HepG2 (cell line): Measurements from ENCODE around the gene TK2. TPM values are rescaled to one million over a fixed set of nuclear protein-coding genes. Genes with fewer than 3 reads are reported as not detected.

Source experiments
- ATAC-seq: fragments of 200-7000 bp; cut with Tn5 transposase; 3 replicates; pipeline ENCODE4 v1.9.1; 2020; ENCODE audit warnings: mild to moderate bottlenecking, moderate library complexity
- BruUV-seq: library from RNA; stranded (reverse); fragments of 400-500 nt; replicated peaks from 2 replicates; lab custom pipeline; 2021; lab: Mats Ljungman, UMichigan
- CTCF ChIA-PET: fragments of 300-600 bp; formaldehyde crosslinking; extraction: SDS; loops from one replicate; lab custom pipeline; 2021; ENCODE audit warnings: low total read pairs, inconsistent platforms, low intra/inter-chr PET ratio; lab: Yijun Ruan, JAX
- POLR2A ChIA-PET: fragments of 350-600 bp; sonication (Branson Sonifier 250); formaldehyde crosslinking; loops from one replicate; lab custom pipeline; 2020; ENCODE audit warnings: antibody characterized with exemption, inconsistent platforms; lab: Yijun Ruan, JAX
- DNase-seq: peaks from one replicate; pipeline ENCODE4 v3.0.0-alpha.2; 2015; ENCODE audit warnings: low spot score
- FAIRE-seq: peaks from 3 replicates; lab custom pipeline; 2011; peaks lifted over from hg19 to GRCh38; lab: Jason Lieb, UNC
- H2AFZ ChIP-seq: one replicate; pipeline ENCODE4 v1.6.1; 2011; ENCODE audit warnings: low read length, inconsistent platforms
- H3K27ac ChIP-seq: fragments of 300-600 bp; 3 replicates; pipeline ENCODE4 v1.8.0; 2011; ENCODE audit warnings: mixed run types, mild to moderate bottlenecking, mixed read lengths, low read length, inconsistent platforms; ENCODE audit not compliant: insufficient read depth; ENCODE audit errors: extremely low read length
- H3K27me3 ChIP-seq, 2 experiments: fragments of 200-600 bp in 1 of 2; 2 replicates in 1 of 2; 3 replicates in 1 of 2; pipeline versions ENCODE4 v1.6.0 to v1.8.0; 2011; ENCODE audit warnings: low read length in 2 of 2, mild to moderate bottlenecking in 2 of 2, moderate library complexity in 2 of 2, inconsistent platforms in 1 of 2; ENCODE audit not compliant: insufficient read depth in 2 of 2, control insufficient read depth in 1 of 2
- H3K36me3 ChIP-seq, 2 experiments: fragments of 200-600 bp in 1 of 2; replicated peaks in 1 of 2; 2 replicates in 1 of 2; 3 replicates in 1 of 2; pipeline versions ENCODE4 v1.5.1 to v1.8.0; 2011; ENCODE audit warnings: low read length in 2 of 2, inconsistent platforms in 1 of 2; ENCODE audit not compliant: insufficient read depth in 2 of 2, control insufficient read depth in 1 of 2
- H3K4me1 ChIP-seq: 2 replicates; pipeline ENCODE4 v1.5.1; 2012; ENCODE audit warnings: low read length, inconsistent platforms; ENCODE audit not compliant: insufficient read depth
- H3K4me2 ChIP-seq: 2 replicates; pipeline ENCODE4 v1.6.0; 2011; ENCODE audit warnings: low read depth, low read length, inconsistent platforms
- H3K4me3 ChIP-seq, 3 experiments: fragments of 200-600 bp in 1 of 3; sonication (generic), shearing (Covaris generic) in 1 of 3; replicated peaks in 1 of 3; 2 replicates each; pipeline ENCODE4 v1.5.1; 2011 to 2016; ENCODE audit warnings: low read length in 3 of 3, inconsistent platforms in 2 of 3, low read depth in 2 of 3, mild to moderate bottlenecking in 2 of 3, control low read depth in 1 of 3, mixed read lengths in 1 of 3; ENCODE audit not compliant: insufficient read depth in 1 of 3
- H3K79me2 ChIP-seq: one replicate; pipeline ENCODE4 v1.6.1; 2011; ENCODE audit warnings: low read length, inconsistent platforms; ENCODE audit not compliant: insufficient read depth
- H3K9ac ChIP-seq: 2 replicates; pipeline ENCODE4 v1.6.0; 2011; ENCODE audit warnings: mild to moderate bottlenecking, low read depth, low read length, inconsistent platforms; ENCODE audit not compliant: insufficient read depth
- H3K9me3 ChIP-seq: 2 replicates; pipeline ENCODE4 v1.5.1; 2012; ENCODE audit warnings: mild to moderate bottlenecking, low read length
- H4K20me1 ChIP-seq: 2 replicates; pipeline ENCODE4 v1.6.0; 2011; ENCODE audit warnings: inconsistent platforms, mild to moderate bottlenecking, low read length, moderate library complexity; ENCODE audit not compliant: insufficient read depth
- ATF7-NPFF ChIP-seq: sonication (generic); formaldehyde crosslinking; IDR thresholded peaks from 2 replicates; pipeline ENCODE4 v1.8.1; 2023; ENCODE audit warnings: mild to moderate bottlenecking, low read depth, missing genetic modification reagents, moderate library complexity
- CSRNP1 ChIP-seq: sonication (generic); formaldehyde crosslinking; IDR thresholded peaks from 2 replicates; pipeline ENCODE4 v1.8.1; 2023; ENCODE audit warnings: mild to moderate bottlenecking, missing genetic modification reagents
- DMTF1 ChIP-seq: sonication (generic); formaldehyde crosslinking; IDR thresholded peaks from 2 replicates; pipeline ENCODE4 v1.4.0; 2020; ENCODE audit warnings: mild to moderate bottlenecking, missing genetic modification reagents
- HBP1 ChIP-seq: IDR thresholded peaks from 2 replicates; pipeline ENCODE4 v1.6.1; 2016; ENCODE audit warnings: low read depth, control low read depth
- HIVEP1 ChIP-seq: sonication (generic); formaldehyde crosslinking; IDR thresholded peaks from 2 replicates; pipeline ENCODE4 v1.4.0; 2020; ENCODE audit warnings: mild to moderate bottlenecking, missing genetic modification reagents
- MNT ChIP-seq: fragments of 450-650 bp; IDR thresholded peaks from 2 replicates; pipeline ENCODE4 v1.6.1; 2016
- MTA1 ChIP-seq: sonication (generic); formaldehyde crosslinking; IDR thresholded peaks from 2 replicates; pipeline ENCODE4 v1.4.0; 2020; ENCODE audit warnings: missing genetic modification reagents, mild to moderate bottlenecking, borderline replicate concordance
- MTF2 ChIP-seq: sonication (generic); formaldehyde crosslinking; IDR thresholded peaks from 2 replicates; pipeline ENCODE4 v1.5.0; 2020; ENCODE audit warnings: missing genetic modification reagents, borderline replicate concordance
- NR2F6 ChIP-seq, 2 experiments: IDR thresholded peaks; 2 replicates each; pipeline ENCODE4 v1.6.1; 2016; ENCODE audit warnings: antibody characterized with exemption in 1 of 2, mild to moderate bottlenecking in 1 of 2
- PCBP1 ChIP-seq: fragments of 200-400 bp; formaldehyde crosslinking; IDR thresholded peaks from 2 replicates; pipeline ENCODE4 v1.6.1; 2017; ENCODE audit warnings: mild to moderate bottlenecking, low read depth, low read length, borderline replicate concordance
- RCOR2 ChIP-seq: IDR thresholded peaks from 2 replicates; pipeline ENCODE4 v1.6.1; 2016; ENCODE audit warnings: missing biosample characterization, missing genetic modification reagents
- SCMH1 ChIP-seq: sonication (generic); formaldehyde crosslinking; IDR thresholded peaks from 2 replicates; pipeline ENCODE4 v1.9.0; 2021; ENCODE audit warnings: missing genetic modification reagents, mild to moderate bottlenecking, borderline replicate concordance
- SSRP1 ChIP-seq: IDR thresholded peaks from 2 replicates; pipeline ENCODE4 v1.6.1; 2016; ENCODE audit warnings: control low read depth
- ZBTB8A ChIP-seq: sonication (generic); formaldehyde crosslinking; IDR thresholded peaks from 2 replicates; pipeline ENCODE4 v1.4.0; 2020; ENCODE audit warnings: mild to moderate bottlenecking, low read depth, missing genetic modification reagents, borderline replicate concordance
- ZFP37 ChIP-seq: sonication (generic); formaldehyde crosslinking; IDR thresholded peaks from 2 replicates; pipeline ENCODE4 v1.4.0; 2020; ENCODE audit warnings: missing genetic modification reagents, borderline replicate concordance
- ZNF10 ChIP-seq: sonication (generic); formaldehyde crosslinking; IDR thresholded peaks from 2 replicates; pipeline ENCODE4 v1.4.0; 2020; ENCODE audit warnings: mild to moderate bottlenecking, low read depth, missing genetic modification reagents, borderline replicate concordance
- ZNF224 ChIP-seq: sonication (generic); formaldehyde crosslinking; IDR thresholded peaks from 2 replicates; pipeline ENCODE4 v1.5.0; 2020; ENCODE audit warnings: mild to moderate bottlenecking, missing genetic modification reagents
- ZNF234 ChIP-seq: sonication (generic); formaldehyde crosslinking; conservative IDR thresholded peaks from 2 replicates; pipeline ENCODE4 v1.5.1; 2020; ENCODE audit warnings: mild to moderate bottlenecking, missing genetic modification reagents
- ZNF329 ChIP-seq: sonication (generic); formaldehyde crosslinking; IDR thresholded peaks from 2 replicates; pipeline ENCODE4 v1.9.0; 2021; ENCODE audit warnings: low read depth, mild to moderate bottlenecking, missing genetic modification reagents
- ZNF552 ChIP-seq: sonication (generic); formaldehyde crosslinking; IDR thresholded peaks from 2 replicates; pipeline ENCODE4 v1.9.0; 2022; ENCODE audit warnings: missing genetic modification reagents, mild to moderate bottlenecking, borderline replicate concordance
- WGBS: methylation state at CpG from one replicate; pipeline ENCODE4 v1.1.6; 2017; ENCODE audit warnings: low lambda C conversion rate; 5-methylcytosine and 5-hydroxymethylcytosine counted together
- in situ Hi-C: cut with HindIII; loops from 2 replicates; pipeline ENCODE4 v1.10.0; 2017; ENCODE audit warnings: low pct_unique_long_range_greater_than_20kb; ENCODE audit not compliant: extremely low pct_ligation_motif_present
- intact Hi-C: fragments of 100-400 bp; cut with micrococcal nuclease; formaldehyde crosslinking; loops from one replicate; pipeline ENCODE4 v1.10.0; 2022; ENCODE audit not compliant: unreplicated experiment
- polyA plus RNA-seq, 8 experiments: library from polyadenylated mRNA; depleted of rRNA in 3 of 8; stranded (reverse) in 7 of 8; unstranded in 1 of 8; fragments of >200 nt; fragmentation: Illumina TruSeq in 4 of 8; extraction: Trizol in 4 of 8; gene quantifications; 2 replicates each; pipeline versions ENCODE4 v1.2.1 to v1.2.3, GENCODE V29; 2011 to 2016; ENCODE audit warnings: low read depth in 4 of 8, missing spikeins in 1 of 8, mixed read lengths in 1 of 8; ENCODE audit not compliant: insufficient read depth in 1 of 8
- total RNA-seq, 5 experiments: library from RNA; depleted of rRNA; stranded (reverse); fragments of >200 nt; fragmentation: Illumina TruSeq; extraction: Trizol; gene quantifications; 2 replicates each; pipeline ENCODE4 v1.2.3, GENCODE V29; 2016; ENCODE audit warnings: low read depth in 1 of 5

The TK2 gene
- total and polyA plus RNA-seq, 2 of the 13 experiments (the other 11 are each of a cell fraction or from before 2014, with no cell fraction given) = 18.7 to 21.0 TPM

- no peaks in the 10 kb centered on the region for H3K36me3 ChIP-seq
- CTCF ChIA-PET = no interaction called here
- H3K9me3 ChIP-seq = no peaks in the 10 kb centered on the region
- POLR2A ChIA-PET = no interaction called here
- TF ChIP-seq ZBTB8A = no peak
- TF ChIP-seq MNT = no peak
- TF ChIP-seq ZNF552 = no peak
- TF ChIP-seq SCMH1 (CRISPR knock-in tag) = no peak
- no peak for TF ChIP-seq DMTF1 (CRISPR knock-in tag)
- no peak for TF ChIP-seq ATF7-NPFF (CRISPR knock-in tag)
- no peak for TF ChIP-seq PCBP1
- no peak for TF ChIP-seq HBP1 (CRISPR knock-in tag)
- TF ChIP-seq HIVEP1 (CRISPR knock-in tag) = no peak
- no peak for TF ChIP-seq ZFP37
- no peak for TF ChIP-seq ZNF329 (CRISPR knock-in tag)
- TF ChIP-seq SSRP1 (CRISPR knock-in tag) = no peak
- TF ChIP-seq RCOR2 (CRISPR knock-in tag) = no peak
- no peak for TF ChIP-seq NR2F6 (IDR thresholded peaks at IDR 0.05)
- TF ChIP-seq NR2F6 (CRISPR knock-in tag; IDR thresholded peaks at IDR 0.05) = no peak
- TF ChIP-seq MTF2 (CRISPR knock-in tag) = no peak
- TF ChIP-seq ZNF234 = no peak
- no peak for TF ChIP-seq MTA1 (CRISPR knock-in tag)
- no peak for TF ChIP-seq ZNF224 (CRISPR knock-in tag)
- TF ChIP-seq CSRNP1 (CRISPR knock-in tag) = no peak
- TF ChIP-seq ZNF10 (CRISPR knock-in tag) = no peak
- no peak overlapping the region for H3K4me3 ChIP-seq
- in situ Hi-C loops = no loop called here
- no peaks in the 10 kb centered on the region for H4K20me1 ChIP-seq
- no peak overlapping the region for H3K27ac ChIP-seq
- no TSS peak for BruUV-seq
- peaks cover 19% of the 10 kb centered on the region for H3K4me1 ChIP-seq
- H2AFZ ChIP-seq = no peak overlapping the region
- H3K27me3 ChIP-seq = peaks cover 5 to 54% of the 10 kb centered on the region in 2 experiments; a peak in 4 of 5 replicates
- no peaks in the 10 kb centered on the region for H3K79me2 ChIP-seq
- 29% methylated on average over 2 of the region's 2 CpGs for WGBS
- ATAC-seq (no peak), FAIRE-seq (no peak), DNase-seq (no peak)
- intact Hi-C loops = no loop called here
- no peak overlapping the region for H3K9ac ChIP-seq
- H3K4me2 ChIP-seq = no peak overlapping the region
Observed at GRCh38 chr16:66470556-66470955, 79.4 kb downstream of the TK2 start.
